Neural progenitor cell (in vitro differentiated cells): ENCODE data around the gene RALY.

Experiments used
- CTCF ChIP-seq: fragments of 200-600 bp; sonication (generic); IDR thresholded peaks from 2 replicates; pipeline ENCODE4 v1.5.1; 2017; ENCODE audit warnings: antibody characterized with exemption, mild to moderate bottlenecking
- EZH2 ChIP-seq: fragments of 200-600 bp; sonication (generic); IDR thresholded peaks from 2 replicates; pipeline ENCODE4 v1.6.1; 2017; ENCODE audit warnings: antibody characterized with exemption, mild to moderate bottlenecking, moderate library complexity
- EZH2phosphoT487 ChIP-seq: fragments of 200-600 bp; sonication (generic); IDR thresholded peaks from 2 replicates; pipeline ENCODE4 v1.6.1; 2017; ENCODE audit warnings: antibody characterized with exemption

GRCh38 chr20:33994222-33994913, 657 bp downstream of the RALY start:
- TF ChIP-seq CTCF = no peak
- no peak for TF ChIP-seq EZH2phosphoT487
- TF ChIP-seq EZH2 = no peak
